Measurements from ENCODE around the gene TMEM239. TPM values are rescaled to one million over a fixed set of nuclear protein-coding genes. Genes with fewer than 3 reads are reported as not detected.

TMEM239 gene
- total and polyA plus RNA-seq, 2 of the 8 experiments (the other 6 are each of a cell fraction or from before 2014, with no cell fraction given): not detected

DNA sequence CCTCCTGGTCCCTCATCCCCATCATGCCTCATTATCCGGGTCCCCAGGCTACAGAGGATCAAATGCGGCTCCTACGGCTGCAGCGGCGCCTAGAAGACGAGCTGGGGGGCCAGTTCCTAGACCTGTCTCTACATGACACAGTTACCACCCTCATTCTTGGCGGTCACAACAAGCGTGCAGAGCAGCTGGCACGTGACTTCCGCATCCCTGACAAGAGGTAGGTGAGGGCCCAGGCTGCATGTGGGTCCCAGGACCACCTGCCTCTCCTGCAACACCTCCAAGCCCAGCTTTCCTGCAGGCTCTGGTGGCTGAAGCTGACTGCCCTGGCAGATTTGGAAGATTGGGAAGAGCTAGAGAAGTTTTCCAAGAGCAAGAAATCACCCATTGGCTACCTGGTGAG lies 48.9 kb downstream of the TMEM239 start:
- Histone ChIP-seq H2BK20ac (ENCODE audit: low read length) (no peak overlapping the region), H3K4me3 (ENCODE audit: extremely low read depth in 1 of 4, insufficient read depth in 2 of 4, low read depth in 3 of 4, low read length in 4 of 4) (no peak overlapping the region), H3K4me1 (replicated peaks in 1 of 4; ENCODE audit: control insufficient read depth in 3 of 4, insufficient read depth in 4 of 4, low read length in 3 of 4) (no peaks in the 10 kb centered on the region), H3K79me2 (ENCODE audit: control insufficient read depth in 1 of 2, insufficient read depth in 2 of 2, low read length in 2 of 2) (no peaks in the 10 kb centered on the region), H2AFZ (ENCODE audit: low read length) (no peak overlapping the region), H3K14ac (ENCODE audit: insufficient read length) (no peak overlapping the region), H3K56ac (replicated peaks; ENCODE audit: insufficient read length, low read depth, low read length) (no peak overlapping the region), H4K20me1 (replicated peaks in 1 of 2; ENCODE audit: control insufficient read depth in 1 of 2, insufficient read depth in 2 of 2, low read length in 2 of 2) (peaks cover 0 to 3% of the 10 kb centered on the region in 2 experiments), H3K23ac (ENCODE audit: insufficient read length) (no peak overlapping the region), H3K9ac (replicated peaks in 1 of 4; ENCODE audit: extremely low read depth in 1 of 4, low read depth in 3 of 4, low read length in 3 of 4) (no peak overlapping the region), H3K36me3 (ENCODE audit: control insufficient read depth in 2 of 4, insufficient read depth in 4 of 4, low read length in 3 of 4) (no peaks in the 10 kb centered on the region; a peak in 1 of 8 replicates), H4K91ac (replicated peaks; ENCODE audit: insufficient read length, low read length) (no peak overlapping the region), H3K23me2 (ENCODE audit: low read depth, low read length) (no peaks in the 10 kb centered on the region), H2BK120ac (replicated peaks; ENCODE audit: low read depth, low read length) (no peak overlapping the region), H3K27me3 (replicated peaks in 1 of 4; ENCODE audit: control insufficient read depth in 3 of 4, extremely low read depth in 1 of 4, insufficient read depth in 3 of 4, low read length in 3 of 4) (no peaks in the 10 kb centered on the region), H2BK15ac (ENCODE audit: low read length) (no peak overlapping the region), H2BK5ac (ENCODE audit: low read depth, low read length) (no peak overlapping the region), H3K4me2 (ENCODE audit: insufficient read depth in 1 of 2, low read depth in 2 of 2, low read length in 2 of 2) (no peak overlapping the region), H2AK5ac (ENCODE audit: low read depth, low read length) (no peak overlapping the region), H3K79me1 (ENCODE audit: low read depth, low read length) (no peaks in the 10 kb centered on the region), H4K8ac (ENCODE audit: extremely low read depth, insufficient read depth, low read length) (no peak overlapping the region), H2BK12ac (ENCODE audit: low read depth, low read length) (no peak overlapping the region), H3K27ac (ENCODE audit: low read depth, low read length) (no peak overlapping the region), H3K9me3 (ENCODE audit: insufficient read depth in 2 of 2, low read depth in 1 of 2, low read length in 1 of 2) (no peaks in the 10 kb centered on the region), H3K18ac (ENCODE audit: extremely low read depth, low read length) (no peak overlapping the region), H4K5ac (ENCODE audit: insufficient read length, low read depth, low read length) (no peak overlapping the region), H3K4ac (replicated peaks; ENCODE audit: insufficient read length, low read depth, low read length) (no peak overlapping the region)
- POLR2A ChIA-PET (ENCODE audit: partially characterized antibody): interaction anchor here (0.6 to 1.5 kb wide), 3 partner anchors 13 to 474 kb away, joined by 3 read pairs; no protein-coding TSS in a partner anchor
- FAIRE-seq (no peak), DNase-seq (ENCODE audit: low read depth in 1 of 2, low spot score in 2 of 2) (no peak)
- WGBS, 2 experiments (ENCODE audit: extremely low coverage in 1 of 2, insufficient coverage in 1 of 2, insufficient read length in 1 of 2, insufficient replicate concordance in 2 of 2, low coverage in 1 of 2, low lambda C conversion rate in 2 of 2, missing lambda C conversion rate in 1 of 2): 95% methylated on average over 10 of the region's 10 CpGs; no CpG with 5 or more reads in 1 of the 2 experiments
- CTCF ChIA-PET (ENCODE audit: partially characterized antibody): interaction anchor here (0.5 to 4.6 kb wide), 40 partner anchors 10 to 424 kb away, joined by 3 to 23 read pairs (median 4); partner anchors contain the start of genes CPXM1 and GNRH2
- TF ChIP-seq CBX5 (IDR thresholded peaks at IDR 0.05; ENCODE audit: low read depth, low read length): no peak
- no peak for TF ChIP-seq SRF (IDR thresholded peaks at IDR 0.05; ENCODE audit: low read depth, low read length)
- TF ChIP-seq EZH2 (IDR thresholded peaks at IDR 0.05; ENCODE audit: low read depth, low read length, severe bottlenecking): no peak

Data from H1 (cell line).